GM18520 (cell line): ENCODE measurements around the gene HTR7.

Experiments used
- ATAC-seq: cut with Tn5 transposase; IDR thresholded peaks from one replicate; pipeline ENCODE4 v1.9.1; 2021; ENCODE audit not compliant: unreplicated experiment

Gene HTR7

DNA sequence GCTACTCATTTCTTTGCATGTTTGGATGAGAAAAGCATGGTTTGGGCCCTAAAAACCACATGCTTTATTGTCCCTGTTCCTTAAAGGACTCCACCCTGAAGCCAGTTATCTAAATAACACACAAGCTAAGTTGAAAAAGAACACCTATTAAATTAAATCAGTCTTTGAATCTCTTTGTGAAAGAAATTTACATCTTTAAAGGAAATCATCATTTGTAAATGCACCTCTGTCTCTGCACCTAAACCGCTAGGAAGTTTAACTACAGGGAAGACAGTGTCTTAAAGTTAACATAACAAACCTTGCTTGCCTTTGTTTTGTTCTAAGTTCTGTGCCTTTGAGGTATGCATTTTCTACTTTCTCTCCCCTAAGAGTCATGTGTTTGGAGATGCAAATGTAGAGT is 52.6 kb downstream of the HTR7 start:
- no peak for ATAC-seq

DNA sequence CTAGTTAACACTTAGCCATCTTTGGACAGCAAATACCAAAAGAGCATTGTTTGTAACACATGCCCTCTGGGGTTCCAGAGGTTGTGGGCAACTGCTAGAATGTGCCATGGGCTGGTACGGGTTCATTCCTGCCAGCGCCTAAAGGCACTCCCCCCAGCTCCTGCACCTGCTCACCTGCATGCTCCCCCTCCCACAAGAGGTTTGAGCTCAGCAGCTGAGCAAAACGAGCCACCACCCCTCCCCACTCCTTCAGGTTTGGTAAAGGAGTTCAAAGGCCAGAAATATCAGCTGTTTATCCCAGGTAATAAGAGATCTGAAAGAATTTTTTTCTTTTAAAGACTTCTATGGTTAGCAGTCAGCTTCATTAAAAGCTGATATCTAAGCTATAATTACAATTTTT is 53.5 kb downstream of the HTR7 start:
- no peak for ATAC-seq

DNA sequence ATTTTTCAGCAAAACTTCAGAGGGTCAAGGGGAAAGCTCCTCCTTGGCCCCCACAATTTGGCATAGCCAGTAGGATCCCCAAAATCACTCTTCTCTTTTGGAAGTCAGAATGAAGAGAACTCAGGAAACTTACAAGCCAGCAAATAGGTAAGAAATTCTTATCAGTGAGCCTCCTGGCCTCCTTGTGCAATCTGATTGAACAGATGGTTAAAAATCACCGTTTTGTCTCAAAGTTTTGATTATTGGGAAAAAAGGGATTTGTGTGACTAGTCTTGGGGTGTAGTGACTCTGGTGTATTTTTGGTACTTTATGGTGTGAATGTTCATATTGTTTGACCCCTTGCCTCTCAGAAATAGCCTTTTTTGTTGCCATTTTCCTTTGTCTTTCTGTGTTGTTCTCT is 56.2 kb downstream of the HTR7 start:
- ATAC-seq: no peak

DNA sequence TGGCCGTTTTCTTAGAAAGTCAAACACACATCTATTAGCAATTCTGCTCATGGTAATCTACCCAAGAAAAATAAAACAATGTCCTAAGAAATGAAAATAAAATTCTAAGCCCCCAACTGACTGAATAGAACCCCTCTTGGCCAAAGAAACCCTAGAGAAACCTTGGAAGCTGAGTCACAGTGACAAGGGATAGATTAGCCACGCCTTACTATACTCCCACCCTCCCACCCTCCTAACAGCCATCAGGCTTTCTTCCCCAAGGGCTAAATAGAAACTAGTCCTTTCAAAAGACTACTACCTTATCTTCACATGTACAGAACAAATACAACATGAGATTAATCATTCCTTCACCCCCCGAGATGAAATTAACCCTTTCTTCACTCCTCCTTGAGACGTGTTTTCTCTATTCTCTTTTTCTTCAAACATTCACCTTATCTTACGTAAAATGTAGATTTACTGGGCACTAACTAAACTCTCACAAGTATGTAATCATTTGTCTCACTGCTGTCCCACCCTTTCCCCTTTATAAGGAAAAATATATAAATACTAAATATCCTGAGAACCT is 57.5 kb downstream of the HTR7 start:
- ATAC-seq: no peak

DNA sequence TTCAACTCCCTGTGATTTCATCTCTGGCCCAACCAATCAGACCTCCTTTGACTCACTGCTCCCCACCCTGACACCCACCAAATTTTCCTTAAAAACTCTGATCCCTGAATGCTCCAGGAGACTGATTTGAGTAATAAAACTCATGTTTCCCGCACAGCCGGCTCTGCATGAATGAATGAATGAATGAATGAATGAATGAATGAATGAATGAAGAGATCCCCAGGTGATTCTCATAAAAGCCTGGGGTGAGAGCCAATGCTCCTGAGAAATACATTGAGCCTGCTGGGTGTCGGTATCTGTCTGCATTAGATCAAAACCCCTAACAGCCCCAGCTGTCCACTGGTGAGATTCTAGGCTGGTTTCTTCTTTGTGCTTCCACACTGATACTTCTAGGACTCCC is 58.7 kb downstream of the HTR7 start:
- ATAC-seq: no peak

DNA sequence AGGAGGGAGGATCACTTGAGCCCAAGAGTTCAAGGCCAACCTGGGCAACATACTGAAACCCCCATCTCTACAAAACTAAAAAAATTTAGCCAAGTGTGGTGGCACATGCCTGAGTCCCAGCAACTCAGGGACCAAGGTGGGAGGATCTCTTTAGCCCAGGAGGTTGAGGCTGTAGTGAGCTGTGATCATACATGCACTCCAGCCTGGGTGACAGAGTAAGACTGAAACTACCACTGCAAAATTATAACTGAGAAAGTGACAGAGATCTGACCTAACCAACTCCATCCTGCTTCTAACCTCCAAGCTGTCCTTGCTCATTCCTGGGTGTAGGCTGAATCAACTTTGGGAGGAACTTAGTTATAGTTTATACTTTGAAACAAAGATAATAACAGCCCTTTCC is 59.4 kb downstream of the HTR7 start:
- no peak for ATAC-seq

DNA sequence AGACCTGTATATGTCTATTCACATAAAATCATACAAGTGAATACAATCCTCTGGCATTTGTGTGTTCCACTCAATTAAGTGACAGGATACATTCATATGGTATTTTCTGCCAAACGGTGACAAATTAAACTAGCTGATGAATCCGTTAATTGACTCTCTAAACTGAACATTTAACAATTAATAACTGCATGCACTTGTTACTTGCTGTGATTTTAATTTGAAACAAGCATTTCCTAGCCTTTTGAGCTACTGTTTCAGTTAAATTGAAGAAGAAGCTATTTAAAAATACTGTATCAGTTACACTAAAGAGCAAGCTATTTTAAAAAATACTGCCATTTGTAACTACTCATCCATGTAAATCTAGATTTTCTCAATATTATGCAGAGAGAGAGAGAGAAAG is 67.4 kb downstream of the HTR7 start:
- no peak for ATAC-seq

DNA sequence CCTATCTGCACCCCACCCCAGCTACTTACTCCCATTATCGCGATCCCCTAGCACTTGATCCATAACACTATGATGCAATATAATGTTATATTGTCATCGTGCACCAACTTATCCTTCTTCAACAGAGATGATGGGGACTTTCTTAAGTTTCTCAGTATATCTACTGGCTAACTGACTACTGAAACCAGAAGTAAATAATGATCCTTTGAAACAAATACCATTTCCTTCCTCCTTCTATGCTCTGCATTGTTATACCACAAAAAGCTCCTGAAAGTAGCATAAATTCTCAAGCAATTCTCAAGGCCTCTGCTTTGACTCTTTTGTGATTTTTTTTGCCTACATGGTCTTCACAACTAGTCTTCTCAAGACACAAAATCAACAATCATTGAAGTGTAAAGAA is 68.9 kb downstream of the HTR7 start:
- ATAC-seq: peak; percentile 42

DNA sequence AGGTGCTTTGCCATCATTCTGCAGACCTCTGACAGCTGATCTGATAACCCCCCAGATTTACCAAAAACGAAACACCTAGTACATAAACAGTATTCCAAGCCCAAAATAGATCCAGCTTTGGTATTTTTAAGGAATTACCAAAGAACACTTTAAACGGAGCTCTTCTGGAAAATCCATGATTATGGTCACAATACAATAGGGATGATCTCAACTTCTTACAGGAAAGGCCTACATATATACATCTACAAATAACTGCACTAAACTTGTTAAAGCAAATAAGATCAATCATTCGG is 69.7 kb downstream of the HTR7 start:
- no peak for ATAC-seq

DNA sequence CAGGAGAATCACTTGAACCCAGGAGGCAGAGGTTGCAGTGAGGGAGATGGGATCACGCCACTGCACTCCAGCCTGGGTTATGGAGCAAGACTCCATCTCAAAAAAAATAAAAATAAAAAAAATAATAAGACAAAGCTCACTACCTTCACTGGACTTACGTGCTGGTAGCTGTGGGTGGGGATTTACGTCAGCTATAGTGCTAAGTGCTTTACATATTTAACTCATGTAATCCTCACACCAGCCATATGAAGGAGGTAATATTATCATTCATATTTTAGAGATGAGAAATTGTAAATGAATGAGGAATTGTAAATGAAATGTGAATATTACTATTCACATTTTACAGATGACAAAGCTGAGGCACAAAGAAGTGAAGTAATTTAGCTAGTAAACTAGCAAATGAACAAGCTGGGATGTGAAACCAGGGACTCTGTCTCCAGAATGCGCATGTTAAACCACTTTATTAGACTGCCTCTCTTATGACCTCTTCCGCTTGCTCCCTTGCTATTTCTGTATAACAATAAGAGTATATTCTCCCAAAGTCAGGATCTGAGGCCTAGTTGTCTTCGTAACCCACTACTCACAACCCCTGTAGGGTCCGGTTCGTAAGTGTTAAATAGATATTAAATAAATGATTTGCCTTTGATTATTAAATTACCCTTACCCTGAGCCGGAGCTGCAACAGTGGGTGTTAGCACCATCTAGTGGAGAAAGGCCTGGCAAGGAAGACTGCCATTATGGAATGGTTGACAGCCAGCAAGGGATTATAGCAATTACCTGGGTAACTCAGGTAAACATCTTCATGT is 70.2 kb downstream of the HTR7 start:
- no peak for ATAC-seq

DNA sequence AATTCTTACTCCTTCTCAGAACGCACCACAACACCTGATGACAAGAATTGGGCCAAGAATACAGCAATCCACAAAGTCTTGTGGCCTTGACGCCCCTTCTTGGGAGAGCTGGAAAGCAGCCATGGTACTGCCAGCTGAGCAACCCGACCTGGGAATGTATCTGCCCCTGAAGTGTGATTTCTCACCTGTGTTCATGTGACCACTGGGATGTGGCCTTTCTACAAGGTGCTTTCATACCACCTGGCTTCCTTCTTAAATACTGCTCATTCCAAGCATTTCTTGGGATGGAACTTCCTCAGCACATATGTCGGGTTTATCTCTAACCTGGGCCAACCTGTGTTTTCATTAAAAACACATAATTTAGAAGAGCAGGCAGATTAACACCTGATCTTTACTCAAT is 72.1 kb downstream of the HTR7 start:
- no peak for ATAC-seq

DNA sequence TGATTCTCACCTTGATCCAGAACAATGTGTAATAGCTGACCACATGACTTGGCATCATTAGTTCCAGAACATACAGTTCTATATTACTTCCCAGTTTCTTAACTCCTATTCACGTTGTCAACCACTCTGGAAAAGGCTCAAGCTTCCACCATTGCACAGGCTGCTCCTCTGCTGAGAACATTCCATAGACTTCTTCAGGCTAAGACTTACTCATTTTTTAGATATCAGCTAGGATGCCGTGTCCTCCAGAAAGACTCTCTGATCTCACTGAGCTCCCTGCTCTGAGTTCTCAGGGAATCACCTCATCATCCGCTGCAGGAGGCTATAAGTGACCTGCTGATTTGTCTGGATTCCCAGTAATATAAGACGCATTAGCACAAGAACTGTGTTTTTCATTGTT is 73.1 kb downstream of the HTR7 start:
- ATAC-seq: no peak

DNA sequence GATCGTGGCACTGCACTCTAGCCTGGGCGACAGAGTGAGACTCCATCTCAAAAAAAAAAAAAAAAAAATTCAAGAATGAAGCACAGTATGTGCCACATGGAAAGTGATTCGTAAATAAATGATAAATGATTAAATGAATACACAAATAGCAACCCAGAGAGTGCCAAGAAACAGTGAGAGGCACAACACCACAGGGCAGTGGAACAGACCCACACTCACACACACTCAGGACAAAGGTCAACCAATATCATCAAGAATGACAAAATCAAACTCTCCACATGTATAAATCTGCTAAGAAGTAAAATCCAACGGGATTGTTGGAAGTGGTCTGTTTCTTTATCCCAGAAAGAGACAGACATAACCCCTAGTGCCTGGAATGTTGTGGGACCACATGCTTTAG is 77.4 kb downstream of the HTR7 start:
- no peak for ATAC-seq

DNA sequence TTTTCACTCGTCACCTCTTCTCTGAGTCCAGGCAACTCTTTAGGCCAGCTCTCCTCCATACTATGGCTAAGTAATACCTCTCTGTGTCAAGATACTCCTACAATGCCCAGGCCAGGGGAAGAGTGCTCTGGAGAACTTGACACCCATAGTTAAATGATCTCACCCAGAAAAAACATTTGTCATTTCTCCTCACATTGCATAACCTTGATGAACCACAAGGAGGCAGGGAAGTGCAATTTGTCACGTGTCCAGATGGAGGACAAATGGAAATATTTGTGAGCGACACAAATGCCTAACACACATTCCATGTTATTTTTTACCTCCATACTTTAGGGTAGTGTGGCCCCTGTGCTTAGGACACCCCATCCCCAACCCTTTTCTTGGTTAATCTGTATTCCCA is 78.3 kb downstream of the HTR7 start:
- no peak for ATAC-seq

DNA sequence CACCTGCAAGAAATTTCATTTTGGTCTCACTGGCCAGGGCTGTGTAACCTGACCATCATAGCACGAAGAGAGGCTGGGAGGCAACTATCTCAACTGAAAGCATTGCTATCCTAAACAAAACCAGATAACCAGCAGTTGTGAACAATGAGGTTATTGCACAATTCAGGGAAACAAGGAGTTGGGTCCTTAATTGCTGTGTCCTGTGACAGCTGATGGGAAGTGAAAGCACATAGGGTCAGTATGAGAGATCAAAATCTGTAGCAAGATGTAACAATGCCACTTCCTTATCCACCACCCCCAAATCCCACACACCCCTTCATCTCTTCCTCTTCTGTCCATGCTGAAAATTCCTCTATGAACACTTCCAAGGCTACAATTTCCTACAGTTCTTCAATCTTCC is 80.2 kb downstream of the HTR7 start:
- ATAC-seq: no peak

DNA sequence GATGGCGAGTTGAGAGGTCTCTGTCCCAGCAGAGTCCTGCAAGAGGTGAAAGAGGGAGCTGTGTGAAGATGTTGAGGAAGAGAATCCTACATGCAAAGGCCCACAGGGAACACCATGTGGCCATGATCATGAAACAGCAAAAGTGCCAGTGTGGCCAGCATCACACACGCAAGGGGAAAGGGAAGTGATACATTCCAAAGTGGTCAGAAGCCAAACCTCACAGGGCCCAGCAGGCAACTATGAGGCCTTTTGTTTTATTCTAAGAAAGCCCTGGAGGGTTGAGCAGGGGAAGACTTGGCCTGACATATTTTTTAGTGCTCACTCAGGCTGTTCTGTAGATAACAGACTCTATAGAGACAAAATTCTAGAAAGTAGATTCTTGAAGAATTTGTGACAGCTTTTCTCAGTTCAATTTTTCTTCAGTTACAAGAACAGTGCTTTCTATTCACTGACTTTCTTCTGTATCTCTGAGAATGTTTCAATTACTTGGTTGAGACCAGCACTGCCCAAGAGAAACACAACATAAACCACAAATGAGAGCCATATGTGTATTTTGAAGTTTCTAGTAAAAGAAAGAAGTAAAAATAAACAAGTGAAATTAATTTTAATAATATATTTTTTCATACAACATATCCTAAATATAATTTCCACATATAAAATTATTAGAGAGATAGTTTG is 82.3 kb downstream of the HTR7 start:
- no peak for ATAC-seq

DNA sequence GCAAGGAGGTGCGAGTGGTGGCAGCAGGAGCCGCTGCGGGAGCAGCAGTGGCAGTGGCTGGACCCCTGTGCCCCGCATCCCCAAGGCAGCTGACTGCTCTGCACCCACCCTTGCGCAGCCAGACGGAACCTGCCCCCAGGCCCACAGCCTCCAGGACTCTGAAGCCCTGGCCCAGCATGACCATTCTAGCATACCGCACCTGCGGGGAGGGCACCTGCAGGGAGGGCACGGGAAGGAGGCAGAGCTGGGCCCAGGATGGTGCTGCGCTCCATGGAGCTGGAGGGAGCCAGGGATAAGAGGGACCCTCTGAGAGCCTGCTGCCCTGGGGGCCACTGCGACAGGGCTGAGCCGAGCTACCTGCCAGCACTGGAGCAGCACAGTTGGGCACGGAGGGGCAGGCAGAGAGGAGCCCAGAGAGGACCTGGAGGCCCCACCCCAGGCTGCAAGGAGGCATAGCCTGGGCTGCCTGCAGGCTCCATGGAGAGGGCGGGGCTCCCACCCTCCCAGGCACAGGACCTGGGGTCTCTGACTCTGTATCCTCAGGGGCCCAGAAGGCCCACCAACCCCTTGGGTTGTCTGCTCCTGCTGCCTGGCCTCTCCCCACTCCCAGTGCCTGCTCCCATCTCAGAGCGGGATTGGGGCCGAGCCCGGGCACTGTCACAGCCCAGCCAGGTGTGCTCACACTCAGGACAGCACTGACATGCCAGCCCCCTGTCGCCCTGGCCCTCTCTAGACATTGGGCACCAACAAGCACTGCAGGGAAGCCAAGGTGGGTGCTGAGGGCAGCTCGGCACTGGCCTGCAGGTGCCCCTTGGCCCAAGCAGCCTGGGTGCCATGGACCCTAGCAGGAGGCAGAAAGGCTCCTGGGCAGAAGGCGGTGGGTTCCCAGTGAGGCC is 87.6 kb downstream of the HTR7 start:
- ATAC-seq: no peak

DNA sequence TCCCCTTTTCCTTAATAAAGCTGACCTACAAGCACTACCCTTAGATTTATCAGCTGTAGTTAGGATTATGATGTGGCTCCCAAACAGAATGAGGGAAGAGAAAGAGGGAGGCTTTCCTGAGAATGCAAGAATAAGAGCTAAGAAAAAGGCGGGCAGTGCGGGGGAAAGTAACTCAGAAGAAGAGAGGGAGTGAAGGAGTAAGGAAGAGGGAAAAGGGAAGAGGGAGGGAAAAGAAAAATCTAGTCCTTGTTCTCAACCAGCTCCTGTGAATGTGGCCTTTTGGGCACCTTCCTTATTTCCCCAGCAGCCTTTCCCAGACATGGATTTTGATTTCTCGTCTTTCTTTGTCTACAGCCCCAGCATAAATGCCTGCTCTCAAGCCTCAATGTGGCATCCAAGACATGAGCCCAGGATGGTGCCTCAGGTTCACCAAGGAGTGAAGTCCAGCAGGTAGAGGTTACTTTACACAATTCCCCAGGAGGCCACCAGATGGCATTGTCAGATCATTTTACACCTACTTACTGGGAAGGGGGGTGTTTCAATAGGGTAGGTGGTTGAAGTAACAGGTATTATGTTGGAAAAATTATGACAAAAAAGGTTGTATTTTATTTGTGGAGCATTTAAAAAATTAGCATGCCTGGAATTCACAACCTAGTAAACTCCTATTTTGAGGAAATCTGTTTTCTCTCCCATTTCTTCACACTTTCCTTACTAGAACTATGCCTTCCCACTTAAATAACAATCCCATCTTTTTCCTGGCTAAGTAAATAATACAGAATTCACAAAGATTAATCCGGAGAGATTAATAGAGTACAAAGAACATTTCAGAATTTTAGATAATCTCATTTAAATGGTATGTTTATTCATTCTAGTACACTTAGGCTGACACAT is 106.5 kb downstream of the HTR7 start:
- ATAC-seq: no peak

DNA sequence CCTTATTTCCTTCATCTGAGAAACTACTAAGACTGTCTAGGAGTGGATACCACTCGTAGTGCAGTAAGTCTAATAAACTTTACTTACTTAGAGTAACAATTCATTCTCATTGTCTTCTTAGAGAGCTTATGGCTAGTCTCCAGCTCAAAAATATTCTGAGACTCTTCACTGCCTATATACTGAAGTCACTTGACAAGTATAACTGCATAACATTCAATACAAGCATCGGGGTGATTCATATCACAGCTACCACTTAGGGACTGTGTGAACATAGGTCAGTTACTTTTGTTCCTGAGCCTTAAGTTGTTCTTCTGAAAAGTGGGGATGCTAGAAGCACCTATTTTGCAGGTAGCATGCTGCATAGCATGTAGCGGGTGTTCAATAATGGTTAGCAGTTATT is 111.0 kb downstream of the HTR7 start:
- ATAC-seq: no peak

DNA sequence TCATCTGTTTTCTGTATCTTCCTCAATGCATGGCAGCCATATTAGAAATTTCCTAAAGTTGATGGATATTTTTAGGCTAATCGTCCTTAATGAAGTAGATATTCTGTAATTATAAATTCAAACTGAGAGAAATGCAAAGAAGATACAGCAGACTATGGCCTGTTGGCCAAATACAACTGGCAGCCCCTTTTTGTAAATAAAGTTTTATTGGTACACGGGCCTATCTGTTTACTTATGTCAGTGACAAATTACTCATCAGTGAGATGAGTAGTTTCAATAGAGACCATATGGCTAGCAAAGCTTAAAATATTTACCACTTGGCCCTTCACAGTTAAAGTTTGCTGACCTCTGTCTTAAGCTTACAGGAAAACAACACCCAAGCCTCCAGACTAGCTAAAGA is 112.3 kb downstream of the HTR7 start:
- no peak for ATAC-seq

DNA sequence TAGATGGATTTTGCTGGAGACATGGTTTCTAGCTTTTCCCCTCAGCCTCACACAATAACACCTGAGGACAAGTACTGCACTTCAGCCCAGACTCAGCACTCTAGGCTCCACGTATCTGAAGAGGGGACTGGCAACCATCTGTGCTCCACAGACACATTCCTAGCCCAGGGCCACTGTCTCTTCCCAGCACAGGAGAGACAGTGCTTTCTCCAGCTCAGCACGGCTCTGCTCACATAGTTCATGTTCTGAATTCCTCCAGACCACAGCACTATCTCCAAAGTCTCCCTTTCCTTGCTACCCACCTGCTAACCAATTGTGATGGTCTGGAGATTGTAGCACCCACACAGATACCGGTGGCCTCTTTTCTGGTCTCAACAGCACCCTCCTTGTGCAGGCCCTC is 114.5 kb downstream of the HTR7 start:
- ATAC-seq: no peak
